DOHH2 (cell line): Measurements from ENCODE around the gene KRTAP10-5.

Experiments used
- H3F3A ChIP-seq: fragments of 200-600 bp; sonication (generic), shearing (Covaris generic); 2 replicates; pipeline ENCODE4 v1.6.0; 2016; ENCODE audit warnings: antibody characterized with exemption, mild to moderate bottlenecking; ENCODE audit not compliant: control insufficient read depth, insufficient read depth
- H3K27ac ChIP-seq: fragments of 200-600 bp; sonication (generic); 2 replicates; pipeline ENCODE4 v1.5.1; 2014; ENCODE audit warnings: low read depth, mild to moderate bottlenecking, low read length, moderate library complexity
- H3K27me3 ChIP-seq: fragments of 200-600 bp; sonication (generic); 2 replicates; pipeline ENCODE4 v1.6.1; 2014; ENCODE audit warnings: mild to moderate bottlenecking, low read length, mixed read lengths; ENCODE audit not compliant: control insufficient read depth
- H3K36me3 ChIP-seq: fragments of 200-600 bp; sonication (generic); 2 replicates; pipeline ENCODE4 v1.6.1; 2014; ENCODE audit warnings: mild to moderate bottlenecking, low read length, moderate library complexity, mixed read lengths; ENCODE audit not compliant: control insufficient read depth
- H3K4me1 ChIP-seq: fragments of 200-600 bp; sonication (generic); 2 replicates; pipeline ENCODE4 v1.6.1; 2014; ENCODE audit warnings: mild to moderate bottlenecking, low read length, mixed read lengths; ENCODE audit not compliant: control insufficient read depth
- H3K4me2 ChIP-seq: fragments of 200-600 bp; sonication (generic); 2 replicates; pipeline ENCODE4 v1.6.0; 2014; ENCODE audit warnings: mild to moderate bottlenecking, low read length, moderate library complexity
- H3K4me3 ChIP-seq: fragments of 200-600 bp; sonication (generic); 2 replicates; pipeline ENCODE4 v1.5.1; 2014; ENCODE audit warnings: mild to moderate bottlenecking, low read length, mixed read lengths
- H3K79me2 ChIP-seq: fragments of 200-600 bp; sonication (generic); 2 replicates; pipeline ENCODE4 v1.6.1; 2014; ENCODE audit warnings: mild to moderate bottlenecking, low read length, mixed read lengths; ENCODE audit not compliant: control insufficient read depth
- H3K9me2 ChIP-seq: fragments of 200-600 bp; sonication (generic); replicated peaks from 2 replicates; pipeline ENCODE4 v1.6.1; 2014; ENCODE audit warnings: mild to moderate bottlenecking, low read length, mixed read lengths; ENCODE audit not compliant: control insufficient read depth
- H3K9me3 ChIP-seq: fragments of 200-600 bp; sonication (generic); 2 replicates; pipeline ENCODE4 v1.6.1; 2014; ENCODE audit warnings: antibody characterized with exemption, low read length, mixed read lengths; ENCODE audit not compliant: control insufficient read depth, insufficient read depth
- H4K20me1 ChIP-seq: fragments of 200-600 bp; sonication (generic); 2 replicates; pipeline ENCODE4 v1.6.0; 2014; ENCODE audit warnings: low read depth, mild to moderate bottlenecking, antibody characterized with exemption, low read length, moderate library complexity; ENCODE audit not compliant: control insufficient read depth, insufficient read depth
- EZH2phosphoT487 ChIP-seq: fragments of 200-600 bp; sonication (generic); IDR thresholded peaks from 2 replicates; pipeline ENCODE4 v1.6.1; 2017; ENCODE audit warnings: borderline replicate concordance, mild to moderate bottlenecking, antibody characterized with exemption, low read length, moderate library complexity, mixed read lengths
- TF ChIP-seq, protein P1 (sequence below): fragments of 200-600 bp; sonication (generic); IDR thresholded peaks from one replicate; pipeline ENCODE4 v1.5.1; 2014; ENCODE audit warnings: antibody characterized with exemption, mild to moderate bottlenecking, low read depth, low read length; ENCODE audit not compliant: poor library complexity, severe bottlenecking

KRTAP10-5 gene

DNA sequence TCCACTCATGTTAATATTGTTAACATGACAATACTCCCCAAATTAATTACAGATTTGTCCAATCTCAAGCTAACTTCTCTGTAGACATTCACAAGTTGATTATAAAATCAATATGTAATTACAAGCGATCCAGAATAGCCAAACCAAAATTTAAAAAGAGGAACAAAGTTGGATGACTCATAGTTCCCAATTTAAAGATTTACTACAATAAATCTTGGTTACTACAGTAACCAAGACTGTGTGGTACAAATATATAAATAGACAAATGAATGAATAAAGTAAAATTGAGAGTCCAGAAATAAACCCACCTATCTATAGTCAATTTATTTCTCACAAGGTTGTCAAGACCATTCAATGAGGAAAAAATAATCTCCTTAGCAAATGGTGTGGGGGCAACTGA is 14.0 kb downstream of the KRTAP10-5 start:
- Histone ChIP-seq H3K9me2 (no peaks in the 10 kb centered on the region), H3K27ac (no peak overlapping the region), H3K36me3 (no peaks in the 10 kb centered on the region), H3K4me1 (no peaks in the 10 kb centered on the region), H3K79me2 (no peaks in the 10 kb centered on the region), H3F3A (no peaks in the 10 kb centered on the region), H3K4me3 (no peak overlapping the region), H3K9me3 (no peaks in the 10 kb centered on the region), H3K27me3 (no peaks in the 10 kb centered on the region), H3K4me2 (no peak overlapping the region), H4K20me1 (no peaks in the 10 kb centered on the region)
- TF ChIP-seq, protein P1, sequence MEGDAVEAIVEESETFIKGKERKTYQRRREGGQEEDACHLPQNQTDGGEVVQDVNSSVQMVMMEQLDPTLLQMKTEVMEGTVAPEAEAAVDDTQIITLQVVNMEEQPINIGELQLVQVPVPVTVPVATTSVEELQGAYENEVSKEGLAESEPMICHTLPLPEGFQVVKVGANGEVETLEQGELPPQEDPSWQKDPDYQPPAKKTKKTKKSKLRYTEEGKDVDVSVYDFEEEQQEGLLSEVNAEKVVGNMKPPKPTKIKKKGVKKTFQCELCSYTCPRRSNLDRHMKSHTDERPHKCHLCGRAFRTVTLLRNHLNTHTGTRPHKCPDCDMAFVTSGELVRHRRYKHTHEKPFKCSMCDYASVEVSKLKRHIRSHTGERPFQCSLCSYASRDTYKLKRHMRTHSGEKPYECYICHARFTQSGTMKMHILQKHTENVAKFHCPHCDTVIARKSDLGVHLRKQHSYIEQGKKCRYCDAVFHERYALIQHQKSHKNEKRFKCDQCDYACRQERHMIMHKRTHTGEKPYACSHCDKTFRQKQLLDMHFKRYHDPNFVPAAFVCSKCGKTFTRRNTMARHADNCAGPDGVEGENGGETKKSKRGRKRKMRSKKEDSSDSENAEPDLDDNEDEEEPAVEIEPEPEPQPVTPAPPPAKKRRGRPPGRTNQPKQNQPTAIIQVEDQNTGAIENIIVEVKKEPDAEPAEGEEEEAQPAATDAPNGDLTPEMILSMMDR, result no peak
- no peak for TF ChIP-seq EZH2phosphoT487

DNA sequence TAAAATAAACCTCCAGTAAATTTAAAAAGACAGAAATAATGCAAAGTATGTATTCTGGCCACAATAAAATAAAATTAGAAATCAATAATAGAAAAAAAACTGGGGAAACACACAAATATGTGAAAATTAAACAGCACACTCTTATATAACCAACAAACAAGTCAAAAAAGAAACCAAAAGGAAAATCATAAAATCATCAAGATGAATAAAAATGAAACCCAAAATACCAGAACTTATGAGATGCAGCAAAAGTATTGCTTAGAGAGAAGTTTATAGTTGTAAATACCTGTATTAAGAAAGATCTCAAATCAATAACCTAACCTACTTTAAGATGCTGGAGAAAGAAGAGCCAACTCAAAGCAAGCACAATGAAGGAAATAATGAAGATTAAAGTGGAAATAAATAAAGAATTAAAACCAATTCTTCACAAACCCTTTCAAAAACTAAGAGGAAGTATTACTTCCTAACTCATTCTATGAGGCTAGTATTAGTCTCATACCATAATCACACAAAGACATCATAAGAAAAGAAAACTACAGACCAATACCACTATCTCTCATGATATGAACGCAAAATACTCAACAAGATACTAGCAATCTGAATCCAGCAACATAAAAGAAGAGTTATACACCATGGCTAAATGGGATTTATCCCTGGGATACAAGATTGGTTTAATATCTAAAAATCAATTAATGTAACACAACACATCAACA is 15.4 kb downstream of the KRTAP10-5 start:
- Histone ChIP-seq H3K27me3 (no peaks in the 10 kb centered on the region), H3F3A (no peaks in the 10 kb centered on the region), H3K4me2 (no peak overlapping the region), H3K9me3 (no peaks in the 10 kb centered on the region), H4K20me1 (no peaks in the 10 kb centered on the region), H3K4me3 (no peak overlapping the region), H3K36me3 (no peaks in the 10 kb centered on the region), H3K79me2 (no peaks in the 10 kb centered on the region), H3K9me2 (no peaks in the 10 kb centered on the region), H3K27ac (no peak overlapping the region), H3K4me1 (no peaks in the 10 kb centered on the region)
- TF ChIP-seq, protein P1, result no peak
- no peak for TF ChIP-seq EZH2phosphoT487

DNA sequence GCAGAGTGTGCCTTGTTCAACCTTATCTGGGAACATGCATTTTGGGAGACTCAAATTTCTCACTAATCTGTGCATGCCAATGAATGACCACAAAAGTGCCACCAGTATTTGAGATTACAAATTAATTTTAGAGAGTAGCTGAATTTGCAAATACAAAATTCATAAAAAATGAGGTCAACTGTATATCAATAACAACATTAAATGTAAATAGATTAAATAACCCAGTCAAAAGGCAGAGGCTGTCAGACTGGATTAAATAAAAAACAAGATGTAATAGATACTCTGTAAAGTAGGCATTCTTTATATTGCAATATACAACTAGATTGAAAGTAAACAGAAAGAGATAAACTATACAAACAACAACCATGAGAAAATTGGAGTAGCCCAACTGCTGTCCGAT is 16.3 kb downstream of the KRTAP10-5 start:
- H3K27me3 ChIP-seq, result peaks cover 4% of the 10 kb centered on the region; the same call in 1 of the 2 replicates
- H3K4me3 ChIP-seq, result no peak overlapping the region
- no peaks in the 10 kb centered on the region for H4K20me1 ChIP-seq
- no peaks in the 10 kb centered on the region for H3K36me3 ChIP-seq
- no peaks in the 10 kb centered on the region for H3F3A ChIP-seq
- no peaks in the 10 kb centered on the region for H3K4me1 ChIP-seq
- H3K79me2 ChIP-seq, result no peaks in the 10 kb centered on the region
- TF ChIP-seq EZH2phosphoT487, result no peak
- TF ChIP-seq, protein P1, result no peak
- no peaks in the 10 kb centered on the region for H3K9me2 ChIP-seq
- H3K9me3 ChIP-seq, result no peaks in the 10 kb centered on the region
- no peak overlapping the region for H3K4me2 ChIP-seq
- H3K27ac ChIP-seq, result no peak overlapping the region
